ENCODE measurements around the gene MYB. TPM values are rescaled to one million over a fixed set of nuclear protein-coding genes. Genes with fewer than 3 reads are reported as not detected.
A peak's percentile ranks its signal among the peaks of the same experiment; 100 is the strongest.

MYB gene
- total and polyA plus RNA-seq, 2 donors: 42.1 to 84.7 TPM

GRCh38 chr6:135181333-135182070, 394 bp downstream of the MYB start:
- WGBS: under 1% methylated on average over 62 of the region's 62 CpGs
- Histone ChIP-seq H3K9me3 (ENCODE audit: control insufficient read depth in 2 of 2, insufficient read depth in 1 of 2, low read length in 1 of 2) (no peaks in the 10 kb centered on the region), H3K4me1 (ENCODE audit: control insufficient read depth in 2 of 2, insufficient read depth in 2 of 2, low read length in 2 of 2) (peaks cover 20 to 39% of the 10 kb centered on the region in 2 donors)

GRCh38 chr6:135182071-135183001, 1.2 kb downstream of the MYB start:
- DNase-seq (ENCODE audit: low read depth in 6 of 9, low spot score in 9 of 9): peak in 5 of 9 donors; percentile 49 to 78 (median 53)
- Histone ChIP-seq H3K9me3 (ENCODE audit: control insufficient read depth in 2 of 2, insufficient read depth in 1 of 2, low read length in 1 of 2) (no peaks in the 10 kb centered on the region), H3K27me3 (ENCODE audit: control insufficient read depth in 2 of 2, insufficient read depth in 1 of 2, low read length in 1 of 2) (no peaks in the 10 kb centered on the region), H3K4me1 (ENCODE audit: control insufficient read depth in 2 of 2, insufficient read depth in 2 of 2, low read length in 2 of 2) (peaks cover 16 to 34% of the 10 kb centered on the region in 2 donors), H3K4me3 (ENCODE audit: low read length in 2 of 2) (peak overlapping the region; percentile 88 to 95), H3K36me3 (ENCODE audit: control insufficient read depth in 2 of 2, insufficient read depth in 2 of 2, low read length in 1 of 2) (peaks cover 6 to 21% of the 10 kb centered on the region in 2 donors), H3K27ac (ENCODE audit: low read depth in 1 of 2, low read length in 1 of 2) (peak overlapping the region; percentile 94 to 95)
- under 1% methylated on average over 78 of the region's 78 CpGs for WGBS

More at GRCh38 chr6:135181333-135182070, 394 bp downstream of the MYB start:
- peak in 4 of 9 donors; percentile 23 to 62 (median 38) for DNase-seq (ENCODE audit: low read depth in 6 of 9, low spot score in 9 of 9)
- H3K27ac ChIP-seq (ENCODE audit: low read depth in 1 of 2, low read length in 1 of 2): peak overlapping the region; percentile 93 to 94
- no peaks in the 10 kb centered on the region for H3K27me3 ChIP-seq (ENCODE audit: control insufficient read depth in 2 of 2, insufficient read depth in 1 of 2, low read length in 1 of 2)
- H3K36me3 ChIP-seq (ENCODE audit: control insufficient read depth in 2 of 2, insufficient read depth in 2 of 2, low read length in 1 of 2): peaks cover 6 to 13% of the 10 kb centered on the region in 2 donors
- H3K4me3 ChIP-seq (ENCODE audit: low read length in 2 of 2): peak overlapping the region; percentile 88 to 95

GRCh38 chr6:135183002-135183531, 2.0 kb downstream of the MYB start:
- H3K4me1 ChIP-seq (ENCODE audit: control insufficient read depth in 2 of 2, insufficient read depth in 2 of 2, low read length in 2 of 2): peaks cover 16 to 29% of the 10 kb centered on the region in 2 donors
- peak overlapping the region; percentile 94 to 95 for H3K27ac ChIP-seq (ENCODE audit: low read depth in 1 of 2, low read length in 1 of 2)

GRCh38 chr6:135183532-135184440, 2.7 kb downstream of the MYB start:
- peak overlapping the region; percentile 88 to 95 for H3K4me3 ChIP-seq (ENCODE audit: low read length in 2 of 2)
- WGBS: 2% methylated on average over 19 of the region's 19 CpGs
- no peaks in the 10 kb centered on the region for H3K27me3 ChIP-seq (ENCODE audit: control insufficient read depth in 2 of 2, insufficient read depth in 1 of 2, low read length in 1 of 2)
- H3K36me3 ChIP-seq (ENCODE audit: control insufficient read depth in 2 of 2, insufficient read depth in 2 of 2, low read length in 1 of 2): peaks cover 8 to 33% of the 10 kb centered on the region in 2 donors
- peaks cover 16 to 31% of the 10 kb centered on the region in 2 donors for H3K4me1 ChIP-seq (ENCODE audit: control insufficient read depth in 2 of 2, insufficient read depth in 2 of 2, low read length in 2 of 2)
- H3K27ac ChIP-seq (ENCODE audit: low read depth in 1 of 2, low read length in 1 of 2): peak overlapping the region; percentile 94 to 95
- peak; percentile 69 to 95 (median 87) for DNase-seq (ENCODE audit: low read depth in 6 of 9, low spot score in 9 of 9)
- no peaks in the 10 kb centered on the region for H3K9me3 ChIP-seq (ENCODE audit: control insufficient read depth in 2 of 2, insufficient read depth in 1 of 2, low read length in 1 of 2)

More at GRCh38 chr6:135183002-135183531, 2.0 kb downstream of the MYB start:
- DNase-seq (ENCODE audit: low read depth in 6 of 9, low spot score in 9 of 9): peak; percentile 56 to 90 (median 78)
- Histone ChIP-seq H3K36me3 (ENCODE audit: control insufficient read depth in 2 of 2, insufficient read depth in 2 of 2, low read length in 1 of 2) (peaks cover 6 to 27% of the 10 kb centered on the region in 2 donors), H3K4me3 (ENCODE audit: low read length in 2 of 2) (peak overlapping the region; percentile 88 to 95), H3K27me3 (ENCODE audit: control insufficient read depth in 2 of 2, insufficient read depth in 1 of 2, low read length in 1 of 2) (no peaks in the 10 kb centered on the region), H3K9me3 (ENCODE audit: control insufficient read depth in 2 of 2, insufficient read depth in 1 of 2, low read length in 1 of 2) (no peaks in the 10 kb centered on the region)
- WGBS: under 1% methylated on average over 32 of the region's 32 CpGs

GRCh38 chr6:135185483-135185882, 4.4 kb downstream of the MYB start:
- Histone ChIP-seq H3K27ac (ENCODE audit: low read depth in 1 of 2, low read length in 1 of 2) (peak overlapping the region; percentile 70 to 94), H3K27me3 (ENCODE audit: control insufficient read depth in 2 of 2, insufficient read depth in 1 of 2, low read length in 1 of 2) (no peaks in the 10 kb centered on the region), H3K4me1 (ENCODE audit: control insufficient read depth in 2 of 2, insufficient read depth in 2 of 2, low read length in 2 of 2) (peaks cover 15 to 32% of the 10 kb centered on the region in 2 donors), H3K36me3 (ENCODE audit: control insufficient read depth in 2 of 2, insufficient read depth in 2 of 2, low read length in 1 of 2) (peaks cover 18 to 50% of the 10 kb centered on the region in 2 donors), H3K4me3 (ENCODE audit: low read length in 2 of 2) (peak overlapping the region; percentile 36 to 95), H3K9me3 (ENCODE audit: control insufficient read depth in 2 of 2, insufficient read depth in 1 of 2, low read length in 1 of 2) (no peaks in the 10 kb centered on the region)
- 23% methylated on average over 3 of the region's 3 CpGs for WGBS
- DNase-seq (ENCODE audit: low read depth in 6 of 9, low spot score in 9 of 9): peak in 1 of 9 donors; percentile 40

GRCh38 chr6:135186255-135186654, 5.1 kb downstream of the MYB start:
- H3K4me3 ChIP-seq (ENCODE audit: low read length in 2 of 2): no peak overlapping the region
- H3K4me1 ChIP-seq (ENCODE audit: control insufficient read depth in 2 of 2, insufficient read depth in 2 of 2, low read length in 2 of 2): peaks cover 15 to 36% of the 10 kb centered on the region in 2 donors
- 98% methylated on average over 2 of the region's 2 CpGs for WGBS
- H3K36me3 ChIP-seq (ENCODE audit: control insufficient read depth in 2 of 2, insufficient read depth in 2 of 2, low read length in 1 of 2): peaks cover 23 to 58% of the 10 kb centered on the region in 2 donors
- no peaks in the 10 kb centered on the region for H3K27me3 ChIP-seq (ENCODE audit: control insufficient read depth in 2 of 2, insufficient read depth in 1 of 2, low read length in 1 of 2)
- peak overlapping the region in 1 of 2 donors; percentile 94 for H3K27ac ChIP-seq (ENCODE audit: low read depth in 1 of 2, low read length in 1 of 2)
- H3K9me3 ChIP-seq (ENCODE audit: control insufficient read depth in 2 of 2, insufficient read depth in 1 of 2, low read length in 1 of 2): no peaks in the 10 kb centered on the region
- no peak for DNase-seq (ENCODE audit: low read depth in 6 of 9, low spot score in 9 of 9)

- H3K36me3 ChIP-seq (ENCODE audit: control insufficient read depth in 2 of 2, insufficient read depth in 2 of 2, low read length in 1 of 2): peaks cover 30 to 69% of the 10 kb centered on the region in 2 donors
- H3K27me3 ChIP-seq (ENCODE audit: control insufficient read depth in 2 of 2, insufficient read depth in 1 of 2, low read length in 1 of 2): no peaks in the 10 kb centered on the region
- DNase-seq (ENCODE audit: low read depth in 6 of 9, low spot score in 9 of 9): no peak
- whole genome bisulfite sequencing: 98% methylated on average over 4 of the region's 4 CpGs
- peaks cover 15 to 38% of the 10 kb centered on the region in 2 donors for H3K4me1 ChIP-seq (ENCODE audit: control insufficient read depth in 2 of 2, insufficient read depth in 2 of 2, low read length in 2 of 2)
- H3K9me3 ChIP-seq (ENCODE audit: control insufficient read depth in 2 of 2, insufficient read depth in 1 of 2, low read length in 1 of 2): no peaks in the 10 kb centered on the region
- H3K4me3 ChIP-seq (ENCODE audit: low read length in 2 of 2): no peak overlapping the region
- H3K27ac ChIP-seq (ENCODE audit: low read depth in 1 of 2, low read length in 1 of 2): no peak overlapping the region
Measured at GRCh38 chr6:135187372-135187771, 6.3 kb downstream of the MYB start.

- peaks cover 15 to 33% of the 10 kb centered on the region in 2 donors for H3K4me1 ChIP-seq (ENCODE audit: control insufficient read depth in 2 of 2, insufficient read depth in 2 of 2, low read length in 2 of 2)
- H3K4me3 ChIP-seq (ENCODE audit: low read length in 2 of 2): no peak overlapping the region
- H3K9me3 ChIP-seq (ENCODE audit: control insufficient read depth in 2 of 2, insufficient read depth in 1 of 2, low read length in 1 of 2): no peaks in the 10 kb centered on the region
- peak in 1 of 9 donors; percentile 45 for DNase-seq (ENCODE audit: low read depth in 6 of 9, low spot score in 9 of 9)
- H3K36me3 ChIP-seq (ENCODE audit: control insufficient read depth in 2 of 2, insufficient read depth in 2 of 2, low read length in 1 of 2): peaks cover 38 to 79% of the 10 kb centered on the region in 2 donors
- H3K27me3 ChIP-seq (ENCODE audit: control insufficient read depth in 2 of 2, insufficient read depth in 1 of 2, low read length in 1 of 2): no peaks in the 10 kb centered on the region
- H3K27ac ChIP-seq (ENCODE audit: low read depth in 1 of 2, low read length in 1 of 2): peak overlapping the region in 1 of 2 donors; percentile 46
- WGBS: 58% methylated on average over 2 of the region's 2 CpGs
Measured at GRCh38 chr6:135188718-135189117, 7.6 kb downstream of the MYB start.

All from thymus (tissue), 11 donors.